Fibroblast of the aortic adventitia (primary cell): ENCODE data around the gene TTI1. TPM values are rescaled to one million over a fixed set of nuclear protein-coding genes. Genes with fewer than 3 reads are reported as not detected.
"Not testable (repeated sequence)": the region's sequence is repeated elsewhere in the genome, so short reads cannot be mapped to it uniquely, and the experiment has no call there.

Experiments
- DNase-seq: peaks from one replicate; pipeline ENCODE4 v3.0.0-alpha.2; 2010; ENCODE audit warnings: low read depth
- H3K4me3 ChIP-seq: 2 replicates; pipeline ENCODE4 v1.5.1; 2011; ENCODE audit warnings: low read depth, mild to moderate bottlenecking, control low read depth, low read length, moderate library complexity
- CTCF ChIP-seq: IDR thresholded peaks from 2 replicates; pipeline ENCODE4 v1.5.1; 2011; ENCODE audit warnings: mild to moderate bottlenecking, low read length, control low read depth, inconsistent platforms; ENCODE audit not compliant: insufficient read depth
- total RNA-seq: library from RNA; depleted of rRNA; stranded (reverse); fragments of >200 nt; gene quantifications from 2 replicates; pipeline ENCODE4 v1.2.3, GENCODE V29; 2012; ENCODE audit warnings: low replicate concordance

Gene TTI1
- total RNA-seq, 1 donor: 26.0 TPM

- H3K4me3 ChIP-seq: no peak overlapping the region
- no peak for DNase-seq
- no peak for TF ChIP-seq CTCF
Observed at GRCh38 chr20:38017959-38018358, 15.3 kb downstream of the TTI1 start.

- DNase-seq: no peak
- TF ChIP-seq CTCF: no peak
- H3K4me3 ChIP-seq: no peak overlapping the region
Observed at GRCh38 chr20:38013887-38014286, 19.4 kb downstream of the TTI1 start.

- no peak overlapping the region for H3K4me3 ChIP-seq
- TF ChIP-seq CTCF: no peak
- no peak for DNase-seq
Observed at GRCh38 chr20:38012332-38012731, 20.9 kb downstream of the TTI1 start.

GRCh38 chr20:38011696-38012095 is 21.6 kb downstream of the TTI1 start:
- no peak overlapping the region for H3K4me3 ChIP-seq
- TF ChIP-seq CTCF: no peak
- DNase-seq: no peak

- DNase-seq, H3K4me3 ChIP-seq: not testable (repeated sequence)
Observed at GRCh38 chr20:38009416-38009815, 23.8 kb downstream of the TTI1 start.

- DNase-seq: no peak
- TF ChIP-seq CTCF: no peak
- no peak overlapping the region for H3K4me3 ChIP-seq
Observed at GRCh38 chr20:38008233-38008944, 24.9 kb downstream of the TTI1 start.

- H3K4me3 ChIP-seq: no peak overlapping the region
- no peak for TF ChIP-seq CTCF
- DNase-seq: no peak
Observed at GRCh38 chr20:38007526-38007925, 25.7 kb downstream of the TTI1 start.
